CD4-positive, alpha-beta T cell treated with Interleukin-17A for 1 hour (primary cell): Measurements from ENCODE around the gene AADACL3.
"Not testable (repeated sequence)": the region's sequence is repeated elsewhere in the genome, so short reads cannot be mapped to it uniquely, and the experiment has no call there.

Experiments
- DNase-seq: peaks from one replicate; pipeline ENCODE4 v3.0.0-alpha.2; 2020

The AADACL3 gene

GRCh38 chr1:12715896-12716437 lies at the start of gene AADACL3:
Gene AADACL3, plus strand, starts transcription at chr1:12716110. Its CDS starts 67 bp downstream, at chr1:12716177.
- DNase-seq, result no peak

DNA sequence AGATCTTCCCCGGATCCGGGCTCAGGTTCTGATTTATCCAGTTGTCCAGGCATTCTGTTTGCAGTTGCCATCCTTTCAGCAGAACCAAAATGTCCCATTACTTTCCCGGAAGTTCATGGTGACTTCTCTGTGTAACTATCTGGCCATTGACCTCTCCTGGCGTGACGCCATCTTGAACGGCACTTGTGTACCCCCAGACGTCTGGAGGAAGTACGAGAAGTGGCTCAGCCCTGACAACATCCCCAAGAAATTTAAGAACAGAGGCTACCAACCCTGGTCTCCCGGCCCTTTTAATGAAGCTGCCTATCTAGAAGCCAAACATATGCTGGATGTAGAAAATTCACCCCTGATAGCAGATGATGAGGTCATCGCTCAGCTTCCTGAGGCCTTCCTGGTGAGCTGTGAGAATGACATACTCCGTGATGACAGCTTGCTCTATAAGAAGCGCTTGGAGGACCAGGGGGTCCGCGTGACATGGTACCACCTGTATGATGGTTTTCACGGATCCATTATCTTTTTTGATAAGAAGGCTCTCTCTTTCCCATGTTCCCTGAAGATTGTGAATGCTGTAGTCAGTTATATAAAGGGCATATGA lies 49.7 kb upstream of the AADACL3 start:
- no peak for DNase-seq

- no peak for DNase-seq
These were observed 46.3 kb upstream of the AADACL3 start for GRCh38 chr1:12669529-12670068.

GRCh38 chr1:12674358-12674757 lies 41.6 kb upstream of the AADACL3 start:
- no peak for DNase-seq

DNA sequence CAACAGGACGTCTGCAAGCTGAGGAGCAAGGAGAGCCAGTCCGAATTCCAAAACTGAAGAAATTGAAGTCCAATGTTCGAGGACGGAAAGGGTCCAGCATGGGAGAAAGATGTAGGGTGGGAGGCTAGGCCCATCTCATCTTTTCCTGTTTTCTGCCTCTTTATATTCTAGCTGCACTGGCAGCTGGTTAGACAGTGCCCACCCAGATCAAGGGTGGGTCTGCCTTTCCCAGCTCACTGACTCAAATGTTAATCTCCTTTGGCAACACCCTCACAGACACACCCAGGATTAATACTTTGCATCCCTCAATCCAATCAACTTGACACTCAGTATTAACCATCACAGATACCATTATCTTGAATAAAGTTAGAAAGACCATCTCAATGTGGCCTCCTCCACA lies 39.8 kb upstream of the AADACL3 start:
- DNase-seq, result not testable (repeated sequence)

DNA sequence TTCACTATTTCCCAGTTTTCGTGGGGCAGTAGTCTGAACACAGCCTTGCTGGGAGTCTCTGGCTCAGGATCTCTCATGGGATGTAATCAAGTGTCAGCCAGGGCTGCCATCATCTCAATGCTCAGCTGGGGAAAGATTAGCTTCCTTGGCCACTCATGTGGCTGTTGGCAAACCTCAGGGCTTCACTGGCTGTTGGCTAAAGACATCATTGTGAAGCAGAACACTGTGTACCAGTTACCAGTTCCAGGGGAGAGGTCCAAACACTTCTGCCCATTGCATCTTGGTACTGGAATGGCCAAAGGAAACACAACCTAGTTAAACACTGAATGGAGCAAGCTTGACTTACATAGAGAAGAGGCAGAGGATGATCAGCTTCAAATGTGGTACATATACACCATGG lies 38.3 kb upstream of the AADACL3 start:
- DNase-seq, result no peak

GRCh38 chr1:12678350-12678749 lies 37.6 kb upstream of the AADACL3 start:
- no peak for DNase-seq

DNA sequence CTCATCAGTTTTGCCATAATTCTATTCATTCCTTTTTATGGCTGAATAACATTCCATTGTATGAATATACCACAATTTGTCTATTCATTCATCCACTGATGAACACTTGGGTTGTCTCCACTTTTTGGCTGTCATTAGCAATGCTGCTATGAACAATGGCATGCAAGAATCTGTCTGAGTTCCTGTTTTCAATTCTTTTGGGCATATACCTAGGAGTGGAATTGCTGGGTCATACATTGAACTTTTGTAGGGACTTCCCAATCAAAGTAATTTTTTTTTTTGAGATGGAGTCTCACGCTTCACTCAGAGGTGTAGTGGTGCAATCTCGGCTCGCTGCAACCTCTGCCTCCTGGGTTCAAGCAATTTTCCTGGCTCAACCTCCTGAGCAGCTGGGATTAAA lies 37.1 kb upstream of the AADACL3 start:
- no peak for DNase-seq

GRCh38 chr1:12690156-12690555 lies 25.8 kb upstream of the AADACL3 start:
- no peak for DNase-seq

- no peak for DNase-seq
These were observed 22.7 kb upstream of the AADACL3 start for GRCh38 chr1:12692967-12693782.

- DNase-seq, result no peak
These were observed 19.3 kb upstream of the AADACL3 start for GRCh38 chr1:12696658-12697057.

- DNase-seq, result no peak
These were observed 18.5 kb upstream of the AADACL3 start for GRCh38 chr1:12697397-12697796.

- no peak for DNase-seq
These were observed 12.0 kb upstream of the AADACL3 start for GRCh38 chr1:12703821-12704451.

DNA sequence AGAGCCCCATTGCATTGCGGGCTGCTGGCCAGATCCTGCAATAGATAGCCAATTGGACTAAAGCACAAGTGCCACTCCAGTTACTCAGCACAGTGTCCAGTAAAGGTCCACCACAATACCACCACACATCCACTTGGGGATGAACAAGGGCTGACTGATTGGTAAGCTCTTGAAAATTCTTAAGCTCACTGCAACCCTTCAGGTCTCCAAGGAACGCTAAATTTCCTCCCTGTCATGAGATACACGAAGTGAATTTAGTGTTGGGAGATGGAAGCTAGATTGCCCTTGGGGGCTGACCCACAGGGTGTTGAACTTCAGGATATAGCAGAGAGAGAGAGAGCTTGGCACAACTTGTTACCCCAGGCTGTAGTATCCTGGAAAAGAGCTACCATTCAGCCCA lies 9.8 kb upstream of the AADACL3 start:
- no peak for DNase-seq

GRCh38 chr1:12708396-12709090 lies 7.4 kb upstream of the AADACL3 start:
- DNase-seq, result no peak

- no peak for DNase-seq
These were observed 6.8 kb upstream of the AADACL3 start for GRCh38 chr1:12709091-12709491.

GRCh38 chr1:12709696-12710095 lies 6.2 kb upstream of the AADACL3 start:
- DNase-seq, result no peak

- DNase-seq, result no peak
These were observed 4.4 kb upstream of the AADACL3 start for GRCh38 chr1:12711536-12711935.

- DNase-seq, result no peak
These were observed 3.8 kb upstream of the AADACL3 start for GRCh38 chr1:12712076-12712475.

GRCh38 chr1:12712929-12713328 lies 3.0 kb upstream of the AADACL3 start:
- no peak for DNase-seq

GRCh38 chr1:12713651-12714050 lies 2.3 kb upstream of the AADACL3 start:
- not testable (repeated sequence) for DNase-seq

DNA sequence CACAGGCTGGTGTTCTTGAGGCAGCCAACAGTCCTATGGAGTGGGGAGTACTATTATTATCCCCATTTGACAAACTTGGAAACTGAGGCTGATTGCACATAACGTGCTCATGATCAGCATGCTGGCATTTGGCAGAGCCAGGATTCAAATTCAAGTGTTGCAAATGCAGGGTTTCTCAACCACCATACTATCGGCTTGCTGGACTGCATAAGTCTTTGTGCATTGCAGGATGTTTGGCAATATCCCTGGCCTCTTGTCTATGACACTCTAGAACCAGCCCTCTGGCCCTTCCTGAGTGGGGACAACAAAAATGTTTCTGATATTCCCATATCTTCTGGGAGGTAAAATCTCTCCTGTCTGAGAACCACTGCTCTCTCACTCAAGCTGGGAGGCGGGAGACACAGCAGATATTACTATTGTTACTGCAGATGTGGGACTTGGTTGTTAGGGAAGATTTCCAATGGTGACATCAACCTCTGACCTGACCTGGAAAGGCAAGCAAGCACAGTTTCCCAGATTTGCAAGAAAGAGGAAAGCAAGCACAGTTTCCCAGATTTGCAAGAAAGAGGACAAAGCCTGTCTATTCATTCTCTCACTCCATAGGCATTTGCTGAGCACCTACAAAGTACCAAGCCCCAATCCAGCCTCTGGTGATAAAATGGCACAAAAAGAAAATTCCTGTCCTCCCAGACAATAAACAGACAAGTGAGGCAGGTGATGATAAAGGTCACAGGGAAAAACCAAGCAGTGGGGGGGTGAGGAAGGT lies 1.0 kb upstream of the AADACL3 start:
- no peak for DNase-seq
